ENCODE measurements around the gene PTPRG. TPM values are rescaled to one million over a fixed set of nuclear protein-coding genes. Genes with fewer than 3 reads are reported as not detected.

Gene PTPRG
- total RNA-seq, 1 experiment from 2014 or later, result 69.3 TPM

DNA sequence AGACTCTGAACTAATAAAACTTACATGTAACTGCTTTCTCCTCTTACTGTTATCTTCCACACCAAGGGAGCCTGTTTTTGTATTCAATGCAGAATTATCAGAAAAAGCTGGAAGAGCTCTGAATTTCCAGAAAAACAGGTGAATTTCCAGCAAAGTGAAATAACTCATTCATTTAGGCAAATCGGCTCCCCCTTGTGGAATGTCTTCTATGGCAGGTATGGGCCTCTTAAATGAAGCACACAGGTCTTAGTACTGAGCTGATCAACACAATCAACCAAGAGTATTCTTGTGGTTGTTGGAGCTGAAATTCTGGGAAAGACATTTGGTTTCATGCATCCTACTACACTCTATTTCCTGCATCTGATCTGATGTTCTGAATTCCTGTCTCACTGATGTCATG lies 31.0 kb upstream of the PTPRG start:
- Histone ChIP-seq H3K27me3 (ENCODE audit: insufficient read depth, low read length) (no peaks in the 10 kb centered on the region), H3K4me1 (ENCODE audit: insufficient read depth, low read length) (peaks cover 3% of the 10 kb centered on the region; the same call in 1 of the 2 replicates), H3T11ph (ENCODE audit: low read length) (no peak overlapping the region), H4K20me1 (ENCODE audit: control insufficient read depth, insufficient read depth, insufficient read length) (no peaks in the 10 kb centered on the region), H2BK20ac (ENCODE audit: low read depth, low read length, poor library complexity, severe bottlenecking) (no peak overlapping the region), H3K18ac (ENCODE audit: insufficient read length, low read depth, low read length) (no peak overlapping the region), H2BK5ac (ENCODE audit: insufficient read length, low read length) (no peak overlapping the region), H3K9me3 (ENCODE audit: control insufficient read depth, low read depth, low read length) (no peaks in the 10 kb centered on the region), H4K8ac (replicated peaks; ENCODE audit: insufficient read length, low read depth, low read length) (no peak overlapping the region), H3K9ac (ENCODE audit: extremely low read depth, insufficient read length, low read length) (no peak overlapping the region), H2AFZ (ENCODE audit: low read length) (no peak overlapping the region), H4K91ac (ENCODE audit: insufficient read length, low read depth, low read length) (no peak overlapping the region), H2BK12ac (ENCODE audit: insufficient read length, low read depth, low read length) (no peak overlapping the region), H2BK120ac (ENCODE audit: low read depth, low read length, poor library complexity, severe bottlenecking) (no peak overlapping the region), H3K23me2 (ENCODE audit: insufficient read length, low read depth, low read length, poor library complexity, severe bottlenecking) (no peaks in the 10 kb centered on the region), H3K23ac (ENCODE audit: insufficient read length, low read depth, low read length) (no peak overlapping the region), H3K4ac (ENCODE audit: low read depth, low read length) (no peak overlapping the region), H3K27ac (ENCODE audit: insufficient read length, low read depth, low read length) (no peak overlapping the region), H2AK5ac (ENCODE audit: insufficient read length, low read length) (no peak overlapping the region), H3K79me2 (ENCODE audit: insufficient read depth, low read length) (0 out of 2 replicates have a peak, but pooled peaks cover 3% of the 10 kb centered on the region), H2BK15ac (ENCODE audit: low read depth, low read length) (no peak overlapping the region), H3K14ac (ENCODE audit: insufficient read depth, low read length) (no peak overlapping the region), H3K56ac (ENCODE audit: insufficient read length, low read depth, low read length) (no peak overlapping the region), H4K5ac (ENCODE audit: insufficient read length, low read depth, low read length) (no peak overlapping the region), H3K79me1 (ENCODE audit: insufficient read depth, low read depth, low read length, poor library complexity, severe bottlenecking) (no peaks in the 10 kb centered on the region), H3K4me2 (ENCODE audit: insufficient read depth, insufficient read length, low read length) (no peak overlapping the region)
- H3K27ac Mint-ChIP-seq, result no peak overlapping the region
- WGBS (ENCODE audit: extremely low coverage, insufficient read length, low lambda C conversion rate), result no CpG with 5 or more reads among the region's 1 CpG
- H3K4me3 Mint-ChIP-seq, result no peak overlapping the region
- no peaks in the 10 kb centered on the region for H3K9me3 Mint-ChIP-seq
- H3K36me3 Mint-ChIP-seq (ENCODE audit: insufficient read depth in 1 of 3, low read depth in 3 of 3), result no peaks in the 10 kb centered on the region
- peak; percentile 36 for DNase-seq
- H3K27me3 Mint-ChIP-seq (ENCODE audit: low read depth), result no peaks in the 10 kb centered on the region
- TF ChIP-seq, protein P1, sequence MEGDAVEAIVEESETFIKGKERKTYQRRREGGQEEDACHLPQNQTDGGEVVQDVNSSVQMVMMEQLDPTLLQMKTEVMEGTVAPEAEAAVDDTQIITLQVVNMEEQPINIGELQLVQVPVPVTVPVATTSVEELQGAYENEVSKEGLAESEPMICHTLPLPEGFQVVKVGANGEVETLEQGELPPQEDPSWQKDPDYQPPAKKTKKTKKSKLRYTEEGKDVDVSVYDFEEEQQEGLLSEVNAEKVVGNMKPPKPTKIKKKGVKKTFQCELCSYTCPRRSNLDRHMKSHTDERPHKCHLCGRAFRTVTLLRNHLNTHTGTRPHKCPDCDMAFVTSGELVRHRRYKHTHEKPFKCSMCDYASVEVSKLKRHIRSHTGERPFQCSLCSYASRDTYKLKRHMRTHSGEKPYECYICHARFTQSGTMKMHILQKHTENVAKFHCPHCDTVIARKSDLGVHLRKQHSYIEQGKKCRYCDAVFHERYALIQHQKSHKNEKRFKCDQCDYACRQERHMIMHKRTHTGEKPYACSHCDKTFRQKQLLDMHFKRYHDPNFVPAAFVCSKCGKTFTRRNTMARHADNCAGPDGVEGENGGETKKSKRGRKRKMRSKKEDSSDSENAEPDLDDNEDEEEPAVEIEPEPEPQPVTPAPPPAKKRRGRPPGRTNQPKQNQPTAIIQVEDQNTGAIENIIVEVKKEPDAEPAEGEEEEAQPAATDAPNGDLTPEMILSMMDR (conservative IDR thresholded peaks at IDR 0.05), result peak; percentile 77
- peaks cover 18% of the 10 kb centered on the region in 2 experiments for H3K4me1 Mint-ChIP-seq
